ENCODE results near the gene ATP2C2.

DNA sequence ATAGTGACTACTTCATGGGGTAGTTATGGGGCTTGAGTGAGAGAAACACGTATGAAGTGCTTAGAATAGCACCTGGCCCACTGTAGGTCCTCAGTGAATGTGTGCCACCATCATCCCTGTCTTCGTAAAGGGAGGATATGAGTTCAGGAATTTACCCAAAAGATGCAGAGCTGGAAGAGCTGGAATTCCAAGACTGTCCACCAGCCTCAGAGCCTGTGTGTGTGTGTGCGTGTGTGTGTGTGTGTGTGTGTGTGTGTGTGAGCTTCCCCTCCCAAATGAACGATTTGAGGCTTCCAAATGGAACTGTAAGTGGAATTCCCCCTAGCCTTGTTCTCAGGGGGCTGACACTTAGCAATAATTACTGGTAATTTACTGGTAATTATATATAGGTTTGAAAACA is 46.4 kb upstream of the ATP2C2 start:
- TF ChIP-seq, protein P1, sequence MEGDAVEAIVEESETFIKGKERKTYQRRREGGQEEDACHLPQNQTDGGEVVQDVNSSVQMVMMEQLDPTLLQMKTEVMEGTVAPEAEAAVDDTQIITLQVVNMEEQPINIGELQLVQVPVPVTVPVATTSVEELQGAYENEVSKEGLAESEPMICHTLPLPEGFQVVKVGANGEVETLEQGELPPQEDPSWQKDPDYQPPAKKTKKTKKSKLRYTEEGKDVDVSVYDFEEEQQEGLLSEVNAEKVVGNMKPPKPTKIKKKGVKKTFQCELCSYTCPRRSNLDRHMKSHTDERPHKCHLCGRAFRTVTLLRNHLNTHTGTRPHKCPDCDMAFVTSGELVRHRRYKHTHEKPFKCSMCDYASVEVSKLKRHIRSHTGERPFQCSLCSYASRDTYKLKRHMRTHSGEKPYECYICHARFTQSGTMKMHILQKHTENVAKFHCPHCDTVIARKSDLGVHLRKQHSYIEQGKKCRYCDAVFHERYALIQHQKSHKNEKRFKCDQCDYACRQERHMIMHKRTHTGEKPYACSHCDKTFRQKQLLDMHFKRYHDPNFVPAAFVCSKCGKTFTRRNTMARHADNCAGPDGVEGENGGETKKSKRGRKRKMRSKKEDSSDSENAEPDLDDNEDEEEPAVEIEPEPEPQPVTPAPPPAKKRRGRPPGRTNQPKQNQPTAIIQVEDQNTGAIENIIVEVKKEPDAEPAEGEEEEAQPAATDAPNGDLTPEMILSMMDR (optimal IDR thresholded peaks at IDR 0.05 in 1 of 3, IDR thresholded peaks at IDR 0.05 in 1 of 3, conservative IDR thresholded peaks at IDR 0.05 in 1 of 3; ENCODE audit: extremely low read depth in 1 of 3, insufficient read depth in 2 of 3, low read length in 3 of 3) = no peak
- TF ChIP-seq EZH2 (IDR thresholded peaks at IDR 0.05; ENCODE audit: low read length) = no peak
